Measurements from ENCODE around the gene ADAD1.
"Not testable (repeated sequence)": the region's sequence is repeated elsewhere in the genome, so short reads cannot be mapped to it uniquely, and the experiment has no call there.

ADAD1 gene

DNA sequence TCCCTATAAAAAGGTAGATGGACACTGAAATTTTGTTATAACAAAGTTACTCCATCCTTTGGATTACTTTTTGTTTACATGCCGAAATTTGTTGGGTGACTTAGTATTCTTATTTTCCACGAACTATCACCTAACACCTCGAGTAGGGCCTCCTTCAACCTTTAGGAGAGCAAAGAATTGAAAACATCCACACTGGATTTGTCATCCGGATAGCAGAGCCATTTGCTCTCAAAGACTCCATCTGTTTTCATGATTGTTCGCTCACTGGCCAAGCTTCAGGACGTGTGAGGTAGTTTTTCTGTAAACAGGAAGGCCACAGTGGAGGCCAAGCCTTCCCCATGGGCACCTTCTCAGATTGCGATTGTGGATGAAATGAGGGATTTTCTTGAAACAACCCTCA, at the start of gene ADAD1:
Gene ADAD1, plus strand, starts transcription at position 301 of the 400 bp plus-strand sequence. CDS start 1,059 bp downstream, outside the sequence.
- no peak for DNase-seq

DNA sequence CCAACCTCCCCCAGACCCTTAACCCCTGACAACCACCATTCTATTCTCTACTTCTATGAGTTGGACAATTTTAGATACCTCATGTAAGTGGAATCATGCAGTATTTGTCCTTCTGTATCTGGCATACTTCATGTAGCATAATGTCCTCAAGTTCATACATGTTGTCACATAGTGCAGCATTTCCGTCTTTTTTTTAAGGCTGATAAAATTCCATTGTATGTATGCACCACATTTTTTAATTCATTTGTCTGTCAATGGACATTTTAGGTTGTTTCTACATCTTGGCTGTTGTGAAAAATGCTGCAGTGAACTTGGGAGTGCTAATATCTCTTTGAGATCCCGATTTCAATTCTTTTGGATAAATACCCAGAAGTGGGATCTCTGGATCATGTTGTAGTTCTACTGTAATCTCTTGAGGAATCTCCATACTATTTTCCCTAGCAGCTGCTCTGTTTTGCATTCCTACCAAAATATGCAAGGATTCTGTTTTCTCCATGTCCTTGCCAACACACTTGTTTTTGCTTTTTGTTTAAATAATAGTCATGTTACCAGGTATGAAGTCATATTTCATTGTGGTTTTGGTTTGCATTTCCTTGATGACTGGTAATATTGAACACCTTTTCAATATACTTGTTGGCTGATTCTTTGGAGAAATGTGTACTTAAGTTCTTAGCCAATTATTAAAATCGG, 48.8 kb upstream of the ADAD1 start:
- DNase-seq, result no peak

GRCh38 chr4:122331195-122331594, 47.6 kb upstream of the ADAD1 start:
- no peak for DNase-seq

GRCh38 chr4:122334828-122335227, 44.0 kb upstream of the ADAD1 start:
- no peak for DNase-seq

DNA sequence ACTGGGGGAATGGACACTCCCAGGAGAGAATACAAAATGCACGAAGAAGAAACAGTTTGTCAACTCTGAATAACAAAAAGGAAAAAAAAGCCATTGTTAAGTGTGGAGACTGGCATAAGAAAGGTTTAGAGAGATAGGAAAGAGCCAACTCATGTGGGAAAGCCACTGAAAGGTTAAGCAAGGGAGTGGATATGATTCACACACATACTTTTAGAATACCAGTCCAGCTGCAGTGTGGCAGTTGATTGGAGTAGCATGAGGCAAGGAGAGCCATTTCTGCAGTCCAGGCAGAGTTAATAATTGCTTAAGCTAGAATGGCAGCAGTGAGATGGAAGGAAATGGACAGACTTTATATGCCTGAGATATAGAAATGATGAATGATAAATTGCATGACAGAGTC, 36.9 kb upstream of the ADAD1 start:
- no peak for DNase-seq

- no peak for DNase-seq
These were observed 32.8 kb upstream of the ADAD1 start for GRCh38 chr4:122346036-122346435.

GRCh38 chr4:122346503-122346902, 32.3 kb upstream of the ADAD1 start:
- DNase-seq, result no peak

DNA sequence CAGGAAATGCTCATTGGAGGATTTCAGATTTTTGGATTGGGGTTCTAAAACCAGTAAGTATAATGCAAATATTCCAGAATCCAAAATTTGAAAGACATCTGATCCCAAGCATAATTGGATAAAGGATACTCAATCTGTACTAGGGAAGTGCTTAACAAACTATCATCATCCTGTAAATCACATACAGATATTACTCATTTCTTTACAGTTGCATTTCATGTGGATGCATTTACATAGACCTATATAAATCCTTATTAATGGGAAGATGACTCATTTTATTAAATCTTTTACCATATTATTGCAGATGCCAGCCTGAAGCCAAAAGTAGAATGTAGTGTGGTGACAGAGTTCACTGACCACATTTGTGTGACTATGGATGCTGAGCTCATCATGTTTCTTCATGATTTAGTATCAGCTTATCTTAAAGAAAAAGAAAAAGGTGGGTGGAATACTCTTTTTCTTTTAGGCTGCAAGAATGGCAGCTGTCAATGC, 22.4 kb upstream of the ADAD1 start:
- no peak for DNase-seq

DNA sequence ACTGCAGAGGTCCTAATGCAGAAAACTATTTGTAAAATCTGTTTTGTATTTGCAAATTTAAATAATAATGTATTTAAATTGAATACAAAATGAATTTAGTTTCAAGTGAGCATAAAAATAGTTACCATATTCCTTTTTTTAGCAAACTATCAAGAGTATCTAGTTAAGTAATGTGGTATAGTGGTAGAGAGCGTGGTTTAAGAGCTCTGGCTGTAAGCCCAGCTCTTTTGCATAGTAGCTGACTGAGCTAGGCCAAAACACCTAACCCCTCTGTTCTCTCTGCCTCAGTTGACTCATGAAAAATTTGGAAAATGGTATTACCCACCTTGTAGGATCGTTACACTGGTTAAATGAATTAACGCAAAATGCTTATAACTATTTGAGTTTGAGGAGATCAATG, 18.1 kb upstream of the ADAD1 start:
- no peak for DNase-seq

DNA sequence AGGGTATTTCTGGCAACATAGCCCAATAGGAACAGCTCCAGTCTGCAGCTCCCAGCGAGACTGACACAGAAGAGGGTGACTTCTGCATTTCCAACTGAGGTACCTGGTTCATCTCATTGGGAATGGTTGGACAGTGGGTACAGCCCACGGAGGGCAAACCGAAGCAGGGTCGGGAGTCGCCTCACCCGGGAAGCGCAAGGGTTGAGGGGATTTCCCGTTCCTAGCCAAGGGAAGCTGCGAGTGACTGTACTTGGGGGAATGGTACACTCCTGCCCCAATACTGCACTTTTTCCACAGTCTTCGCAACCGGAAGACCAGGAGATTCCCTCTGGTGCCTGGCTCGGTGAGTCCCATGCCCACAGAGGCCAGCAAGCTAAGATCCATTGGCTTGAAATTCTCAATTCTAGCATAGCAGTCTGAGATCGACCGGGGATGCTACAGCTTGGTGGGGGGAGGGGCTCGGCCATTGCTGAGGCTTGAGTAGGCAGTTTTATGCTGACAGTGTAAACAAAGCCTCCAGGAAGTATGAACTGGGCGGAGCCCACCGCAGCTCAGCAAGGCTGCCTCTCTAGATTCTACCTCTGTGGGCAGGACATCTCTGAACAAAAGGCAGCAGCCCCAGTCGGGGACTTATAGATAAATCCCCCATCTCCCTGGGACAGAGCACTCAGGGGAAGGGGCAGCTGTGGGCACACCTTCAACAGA, 14.0 kb upstream of the ADAD1 start:
- DNase-seq, result no peak

DNA sequence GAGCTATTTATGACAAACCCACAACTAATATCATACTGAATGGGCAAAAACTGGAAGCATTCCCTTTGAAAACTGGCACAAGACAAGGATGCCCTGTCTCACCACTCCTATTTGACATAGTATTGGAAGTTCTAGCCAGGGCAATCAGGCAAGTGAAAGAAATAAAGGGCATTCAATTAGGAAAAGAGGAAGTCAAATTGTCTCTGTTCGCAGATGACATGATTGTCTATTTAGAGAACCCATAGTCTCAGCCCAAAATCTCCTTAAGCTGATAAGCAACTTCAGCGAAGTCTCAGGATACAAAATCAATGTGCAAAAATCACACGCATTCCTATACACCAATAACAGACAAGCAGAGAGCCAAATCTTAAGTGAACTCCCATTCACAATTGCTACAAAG, 10.0 kb upstream of the ADAD1 start:
- not testable (repeated sequence) for DNase-seq

- no peak for DNase-seq
These were observed 1.5 kb upstream of the ADAD1 start for GRCh38 chr4:122377352-122377751.

DNA sequence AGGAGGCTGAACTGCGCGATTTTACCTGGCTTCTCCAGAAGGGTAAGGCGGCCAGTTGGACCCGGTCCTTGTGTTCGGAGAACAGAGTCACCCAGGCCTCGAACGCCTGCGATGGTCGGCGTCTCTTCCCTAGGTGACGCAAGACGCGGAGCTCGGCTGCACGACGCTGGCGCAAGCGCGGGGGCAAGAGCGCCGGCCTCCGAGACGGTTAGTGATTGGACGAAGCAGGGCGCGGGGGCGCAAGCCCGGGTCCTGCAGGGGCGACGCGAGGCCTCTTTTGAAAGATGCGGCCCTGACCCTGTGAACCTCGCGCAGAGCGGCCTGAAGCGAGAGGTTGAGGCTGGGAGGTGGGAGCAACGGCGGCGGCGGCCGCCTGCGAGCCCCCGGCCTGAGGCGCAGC, 428 bp downstream of the ADAD1 start:
- no peak for DNase-seq

GRCh38 chr4:122383341-122383740, 4.5 kb downstream of the ADAD1 start:
- DNase-seq, result no peak

- DNase-seq, result no peak
These were observed 5.4 kb downstream of the ADAD1 start for GRCh38 chr4:122384245-122384644.

DNA sequence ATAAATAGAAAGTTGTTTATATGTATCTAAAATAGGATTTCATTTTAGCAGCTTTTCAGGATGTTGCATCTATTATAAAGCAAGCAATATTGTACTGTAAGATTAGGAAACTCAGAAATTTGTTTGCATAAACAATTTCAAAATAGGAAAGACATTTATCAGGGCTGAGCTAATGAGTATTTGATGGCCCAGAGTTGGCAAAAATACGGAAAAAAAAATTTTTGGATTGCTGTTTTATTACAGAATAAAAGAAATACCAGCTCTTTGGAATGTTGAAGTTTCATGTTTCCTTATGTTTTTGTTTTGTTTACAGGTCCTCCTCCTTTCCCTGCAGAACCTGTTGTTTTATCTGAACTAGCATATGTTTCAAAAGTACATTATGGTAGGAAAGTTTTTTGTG, 14.5 kb downstream of the ADAD1 start:
- no peak for DNase-seq

- no peak for DNase-seq
These were observed 25.1 kb downstream of the ADAD1 start for GRCh38 chr4:122403861-122404260.

DNA sequence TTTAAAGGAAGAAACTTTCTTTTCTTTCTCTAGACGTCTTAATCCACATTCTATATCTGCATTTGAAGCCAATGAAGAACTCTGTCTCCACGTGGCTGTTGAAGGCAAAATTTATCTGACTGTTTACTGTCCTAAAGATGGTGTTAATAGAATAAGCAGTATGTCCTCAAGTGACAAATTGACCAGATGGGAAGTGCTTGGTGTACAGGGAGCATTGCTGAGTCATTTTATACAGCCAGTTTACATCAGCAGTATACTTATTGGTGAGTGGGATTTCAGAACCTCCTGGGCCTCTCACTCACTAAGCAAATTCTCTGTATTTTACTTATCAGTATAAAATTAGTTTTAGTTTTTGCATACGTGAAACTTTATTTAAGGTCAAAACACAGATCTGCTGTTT, 33.7 kb downstream of the ADAD1 start:
- no peak for DNase-seq

DNA sequence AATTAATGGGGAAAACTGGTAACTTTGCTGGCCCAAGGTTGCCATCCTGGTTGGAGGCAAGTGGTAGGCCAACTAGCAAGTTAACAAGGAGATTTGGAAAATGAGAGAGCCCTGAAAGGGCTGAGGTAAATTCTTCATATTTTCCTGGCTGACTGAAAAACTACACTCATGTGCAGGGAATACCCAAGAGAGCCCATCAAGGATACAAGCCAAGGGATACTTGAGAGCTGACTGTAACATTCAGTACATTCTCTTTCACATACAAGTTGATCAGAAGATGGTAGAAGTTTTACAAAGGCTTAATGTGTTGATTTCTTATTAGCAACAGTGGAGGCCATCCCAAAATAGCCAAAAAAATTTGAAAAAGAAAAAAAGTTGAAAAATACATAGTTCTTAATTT, 44.4 kb downstream of the ADAD1 start:
- no peak for DNase-seq

DNA sequence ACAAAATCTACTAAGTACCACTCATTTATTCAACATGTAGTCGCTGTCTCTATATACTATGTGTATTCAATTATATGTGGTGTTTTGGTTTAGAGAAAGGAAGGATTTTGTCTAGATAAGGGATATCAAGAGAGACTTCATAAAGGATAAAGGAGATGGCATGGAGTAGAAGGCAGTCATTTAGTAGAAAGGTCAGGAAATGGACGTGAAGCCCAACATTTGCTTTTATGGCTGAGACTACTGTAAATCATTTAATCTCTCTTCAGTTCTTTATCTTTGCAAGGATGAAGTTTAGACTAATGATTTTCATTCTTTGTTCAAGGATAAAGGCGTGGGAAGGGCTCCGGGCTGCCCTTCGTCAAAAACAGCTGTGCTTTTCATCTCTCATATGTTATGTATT, 52.5 kb downstream of the ADAD1 start:
- no peak for DNase-seq

GRCh38 chr4:122434285-122434684, 55.5 kb downstream of the ADAD1 start:
- DNase-seq, result no peak

DNA sequence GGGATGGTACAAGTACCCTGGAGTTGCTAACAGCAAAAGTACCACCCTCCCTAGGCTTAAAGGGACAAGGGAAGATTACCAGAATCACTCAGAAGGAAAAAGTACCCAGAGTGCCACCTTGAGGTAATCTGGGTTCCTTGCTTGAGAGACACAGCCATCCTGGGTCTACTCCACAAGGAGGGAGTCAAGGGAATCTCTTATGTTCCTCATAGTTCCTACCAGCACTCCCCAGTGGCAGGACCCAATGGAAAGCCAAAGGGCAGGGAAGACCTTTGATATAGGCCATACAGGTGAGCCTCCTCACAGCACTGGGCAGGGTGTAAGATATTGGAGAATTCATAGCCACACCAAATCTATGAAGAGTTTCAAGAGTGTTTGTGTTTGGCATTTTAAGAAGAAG, 72.0 kb downstream of the ADAD1 start:
- no peak for DNase-seq

GRCh38 chr4:122453384-122453995, 74.7 kb downstream of the ADAD1 start:
- DNase-seq, result no peak

All from DMS79 treated with DMSO at 0.1 percent for 48 hours (cell line).